K562 (cell line): Measurements from ENCODE around the gene ZBTB20. TPM values are rescaled to one million over a fixed set of nuclear protein-coding genes. Genes with fewer than 3 reads are reported as not detected.

ENCODE experiments used
- ATAC-seq: fragments of 200-7000 bp; cut with Tn5 transposase; 3 replicates; pipeline ENCODE4 v1.9.1; 2020; ENCODE audit warnings: moderate library complexity
- BruUV-seq: library from RNA; stranded (reverse); fragments of 400-500 nt; replicated peaks from 2 replicates; lab custom pipeline; 2021; lab: Mats Ljungman, UMichigan
- CTCF ChIA-PET: fragments of 300-600 bp; formaldehyde crosslinking; extraction: SDS; loops from one replicate; lab custom pipeline; 2021; ENCODE audit warnings: low intra/inter-chr PET ratio; lab: Yijun Ruan, JAX
- POLR2A ChIA-PET: fragments of 300-600, 350-650 bp; sonication (Branson Sonifier 250); formaldehyde crosslinking; extraction: SDS; loops from one replicate; lab custom pipeline; 2021; ENCODE audit warnings: antibody characterized with exemption, inconsistent platforms; lab: Yijun Ruan, JAX
- DNase-seq, 4 experiments: peaks; one replicate each; pipeline versions ENCODE4 v3.0.0 to v3.0.0-alpha.2; 2011 to 2018; ENCODE audit warnings: low spot score in 3 of 4, mixed read lengths in 3 of 4; ENCODE audit errors: extremely low read depth in 1 of 4
- FAIRE-seq: peaks from 2 replicates; lab custom pipeline; 2011; peaks lifted over from hg19 to GRCh38; lab: Jason Lieb, UNC
- H2AFZ ChIP-seq: 2 replicates; pipeline ENCODE4 v1.6.0; 2011; ENCODE audit warnings: low read depth, low read length, control low read depth, inconsistent platforms
- H3K27ac ChIP-seq: fragments of 200-600 bp; 3 replicates; pipeline ENCODE4 v1.8.0; 2011; ENCODE audit warnings: low read depth, mild to moderate bottlenecking, control low read depth, inconsistent platforms, low read length, moderate library complexity, mixed read lengths; ENCODE audit errors: extremely low read depth
- H3K27me3 ChIP-seq, 2 experiments: fragments of 300-600 bp in 1 of 2; 2 replicates in 1 of 2; 3 replicates in 1 of 2; pipeline versions ENCODE4 v1.6.0 to v1.8.0; 2011; ENCODE audit warnings: inconsistent platforms in 2 of 2, low read length in 2 of 2, mild to moderate bottlenecking in 1 of 2, mixed read lengths in 1 of 2, moderate library complexity in 1 of 2; ENCODE audit not compliant: control insufficient read depth in 2 of 2, insufficient read depth in 2 of 2
- H3K36me3 ChIP-seq: fragments of 300-600 bp; 3 replicates; pipeline ENCODE4 v1.8.0; 2011; ENCODE audit warnings: mild to moderate bottlenecking, low read length, inconsistent platforms; ENCODE audit not compliant: control insufficient read depth, insufficient read depth
- H3K4me1 ChIP-seq, 2 experiments: fragments of 200-600 bp in 1 of 2; replicated peaks in 1 of 2; 2 replicates in 1 of 2; 3 replicates in 1 of 2; pipeline versions ENCODE4 v1.5.1 to v1.8.0; 2011; ENCODE audit warnings: inconsistent platforms in 2 of 2, low read length in 2 of 2, mild to moderate bottlenecking in 1 of 2, mixed read lengths in 1 of 2, moderate library complexity in 1 of 2; ENCODE audit not compliant: control insufficient read depth in 2 of 2, insufficient read depth in 2 of 2
- H3K4me2 ChIP-seq: 2 replicates; pipeline ENCODE4 v1.6.1; 2011; ENCODE audit warnings: low read length, control low read depth, inconsistent platforms, mixed read lengths; ENCODE audit not compliant: insufficient read depth
- H3K4me3 ChIP-seq: fragments of 200-600 bp; sonication (generic), shearing (Covaris generic); 2 replicates; pipeline ENCODE4 v1.5.1; 2016; ENCODE audit warnings: control low read depth, inconsistent platforms
- H3K79me2 ChIP-seq: fragments of 200-600 bp; 3 replicates; pipeline ENCODE4 v1.8.0; 2011; ENCODE audit warnings: low read length, inconsistent platforms; ENCODE audit not compliant: control insufficient read depth, insufficient read depth
- H3K9ac ChIP-seq, 2 experiments: 2 replicates each; pipeline versions ENCODE4 v1.6.0 to v1.6.1; 2011; ENCODE audit warnings: low read depth in 2 of 2, low read length in 2 of 2, control low read depth in 1 of 2, inconsistent platforms in 1 of 2, mild to moderate bottlenecking in 1 of 2, mixed read lengths in 1 of 2; ENCODE audit not compliant: insufficient read depth in 1 of 2
- H3K9me1 ChIP-seq: one replicate; pipeline ENCODE4 v1.6.0; 2011; ENCODE audit warnings: inconsistent platforms, mild to moderate bottlenecking, low read length, moderate library complexity; ENCODE audit not compliant: control insufficient read depth, insufficient read depth
- H3K9me3 ChIP-seq: replicated peaks from 2 replicates; pipeline ENCODE4 v1.5.1; 2011; ENCODE audit warnings: low read depth, low read length, inconsistent platforms; ENCODE audit not compliant: control insufficient read depth, insufficient read depth
- H4K20me1 ChIP-seq: replicated peaks from 2 replicates; pipeline ENCODE4 v1.6.1; 2011; ENCODE audit warnings: low read length, inconsistent platforms, mixed read lengths; ENCODE audit not compliant: control insufficient read depth, insufficient read depth
- BMI1 ChIP-seq: fragments of 150-350 bp; IDR thresholded peaks from 2 replicates; pipeline ENCODE4 v1.6.1; 2014; ENCODE audit warnings: low read length
- JUND ChIP-seq, 2 experiments: IDR thresholded peaks; 2 replicates in 1 of 2; 3 replicates in 1 of 2; pipeline ENCODE4 v1.6.1; 2011; ENCODE audit warnings: borderline replicate concordance in 2 of 2, low read depth in 2 of 2, low read length in 2 of 2, improper control_type of control experiment in 1 of 2, missing biosample characterization in 1 of 2, missing genetic modification characterization in 1 of 2, missing genetic modification reagents in 1 of 2
- NFATC3 ChIP-seq: fragments of 450-650 bp; IDR thresholded peaks from 2 replicates; pipeline ENCODE4 v1.6.1; 2017; ENCODE audit warnings: mild to moderate bottlenecking
- PHF20 ChIP-seq: fragments of 450-650 bp; IDR thresholded peaks from 2 replicates; pipeline ENCODE4 v1.6.1; 2018; ENCODE audit not compliant: partially characterized antibody
- PTRF ChIP-seq: fragments of 450-650 bp; IDR thresholded peaks from 2 replicates; pipeline ENCODE4 v1.6.1; 2016; ENCODE audit warnings: mild to moderate bottlenecking, missing genetic modification characterization, missing compliant biosample characterization
- TEAD4 ChIP-seq, 2 experiments: sonication (generic) in 1 of 2; formaldehyde crosslinking in 1 of 2; IDR thresholded peaks; 2 replicates each; pipeline versions ENCODE4 v1.6.1 to v1.8.0; 2012 to 2022; ENCODE audit warnings: borderline replicate concordance in 1 of 2, inconsistent platforms in 1 of 2, low read length in 1 of 2, mild to moderate bottlenecking in 1 of 2, missing genetic modification reagents in 1 of 2
- TRIM28 ChIP-seq: fragments of 450-650 bp; IDR thresholded peaks from 2 replicates; pipeline ENCODE4 v1.6.1; 2017
- ZNF316 ChIP-seq: fragments of 450-650 bp; IDR thresholded peaks from 2 replicates; pipeline ENCODE4 v1.6.1; 2016
- WGBS: fragments of 100-300 bp; shearing (Covaris generic); methylation state at CpG from one replicate; pipeline ENCODE4 v1.1.6; 2016; ENCODE audit warnings: low coverage, mixed read lengths; ENCODE audit not compliant: insufficient coverage; ENCODE audit errors: missing lambda C conversion rate; 5-methylcytosine and 5-hydroxymethylcytosine counted together
- in situ Hi-C: fragments of 300-500 bp; cut with MboI; formaldehyde crosslinking; loops from 4 replicates; pipeline ENCODE4 v1.15.0; 2018; ENCODE audit warnings: inconsistent platforms, mixed read lengths
- intact Hi-C: fragments of 100-400 bp; cut with micrococcal nuclease; formaldehyde crosslinking; loops from 2 replicates; pipeline ENCODE4 v1.14.2; 2022
- polyA plus RNA-seq, 8 experiments: library from polyadenylated mRNA; depleted of rRNA in 4 of 8; stranded (reverse) in 5 of 8; unstranded in 3 of 8; fragments of >200 nt; fragmentation: Nextera tagmentation in 2 of 8; fragmentation: Illumina TruSeq in 1 of 8; extraction: Ambion mirVana in 2 of 8; extraction: Trizol in 1 of 8; gene quantifications; 2 replicates each; pipeline versions ENCODE4 v1.2.1 to v1.2.3, GENCODE V29; 2011 to 2014; ENCODE audit warnings: inconsistent platforms in 1 of 8, missing spikeins in 1 of 8
- total RNA-seq, 7 experiments: library from RNA; depleted of rRNA in 6 of 7; stranded (reverse); fragments of >200 nt in 6 of 7; fragmentation: Illumina TruSeq in 2 of 7; extraction: Trizol in 2 of 7; gene quantifications; 2 replicates each; pipeline versions ENCODE4 v1.2.1 to v1.2.3, GENCODE V29; 2011 to 2021; ENCODE audit warnings: low replicate concordance in 1 of 7

Gene ZBTB20
- total and polyA plus RNA-seq, 9 of the 15 experiments (the other 6 are each of a cell fraction or from before 2014, with no cell fraction given) = 0.17 to 1.7 (median 0.45) TPM

DNA sequence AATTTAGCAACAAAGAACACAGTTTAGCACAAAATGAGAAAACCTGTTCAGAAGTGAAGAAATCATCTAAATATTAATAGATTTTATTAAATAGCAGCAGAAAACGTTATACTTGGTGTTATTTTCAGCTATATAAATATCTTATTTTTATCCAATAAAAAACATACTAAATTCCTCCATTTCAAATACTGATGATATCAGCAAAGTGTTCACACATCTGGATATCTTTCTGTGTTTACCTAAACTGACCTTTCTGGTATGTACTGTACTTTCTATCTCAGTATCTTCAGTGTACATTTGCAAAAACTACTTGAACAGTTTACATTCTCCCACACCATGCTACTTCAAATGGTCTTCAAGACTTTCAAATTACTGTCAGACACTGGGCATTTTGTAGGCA, 179.9 kb downstream of the ZBTB20 start:
- ATAC-seq = no peak
- BruUV-seq = no TSS peak
- Histone ChIP-seq H3K36me3 (no peaks in the 10 kb centered on the region), H3K9me1 (no peaks in the 10 kb centered on the region), H3K4me1 (no peaks in the 10 kb centered on the region), H3K9me3 (no peaks in the 10 kb centered on the region)
- no peak for TF ChIP-seq TEAD4 (IDR thresholded peaks at IDR 0.05; ENCODE audit: low read length)
- TF ChIP-seq TEAD4 (CRISPR knock-in tag; IDR thresholded peaks at IDR 0.05; ENCODE audit: borderline replicate concordance) = no peak
- TF ChIP-seq TRIM28 = no peak
- TF ChIP-seq NFATC3 = no peak
- TF ChIP-seq ZNF316 = 0 out of 2 replicates have a peak, but pooled peaks have one; percentile 13
- TF ChIP-seq PHF20 = no peak
- no peak for TF ChIP-seq JUND (IDR thresholded peaks at IDR 0.05; ENCODE audit: borderline replicate concordance, low read depth, low read length)
- no peak for TF ChIP-seq JUND (tag; IDR thresholded peaks at IDR 0.05; ENCODE audit: borderline replicate concordance, low read depth, low read length)
- TF ChIP-seq PTRF (tag) = no peak
- TF ChIP-seq BMI1 = no peak
- TF ChIP-seq, all 486 proteins: peak for 1
- intact Hi-C loops (no loop called here), in situ Hi-C loops (no loop called here)
- no peaks in the 10 kb centered on the region for H3K27me3 ChIP-seq
- H3K4me3 ChIP-seq = no peak overlapping the region
- no peaks in the 10 kb centered on the region for H4K20me1 ChIP-seq
- 0% methylated on average over 1 of the region's 1 CpG for WGBS
- no peak for DNase-seq
- ChIA-PET CTCF (no interaction called here), POLR2A (no interaction called here)
- FAIRE-seq = no peak
- H3K4me2 ChIP-seq = no peak overlapping the region
- no peak overlapping the region for H3K9ac ChIP-seq
- no peak overlapping the region for H2AFZ ChIP-seq
- no peaks in the 10 kb centered on the region for H3K79me2 ChIP-seq
- H3K27ac ChIP-seq = no peak overlapping the region
